HG03354 (cell line): ENCODE results near the gene NWD2.

ENCODE experiments used
- ATAC-seq: cut with Tn5 transposase; IDR thresholded peaks from one replicate; pipeline ENCODE4 v1.9.1; 2021; ENCODE audit warnings: mild to moderate bottlenecking; ENCODE audit not compliant: unreplicated experiment, poor library complexity, severe bottlenecking

NWD2 gene

DNA sequence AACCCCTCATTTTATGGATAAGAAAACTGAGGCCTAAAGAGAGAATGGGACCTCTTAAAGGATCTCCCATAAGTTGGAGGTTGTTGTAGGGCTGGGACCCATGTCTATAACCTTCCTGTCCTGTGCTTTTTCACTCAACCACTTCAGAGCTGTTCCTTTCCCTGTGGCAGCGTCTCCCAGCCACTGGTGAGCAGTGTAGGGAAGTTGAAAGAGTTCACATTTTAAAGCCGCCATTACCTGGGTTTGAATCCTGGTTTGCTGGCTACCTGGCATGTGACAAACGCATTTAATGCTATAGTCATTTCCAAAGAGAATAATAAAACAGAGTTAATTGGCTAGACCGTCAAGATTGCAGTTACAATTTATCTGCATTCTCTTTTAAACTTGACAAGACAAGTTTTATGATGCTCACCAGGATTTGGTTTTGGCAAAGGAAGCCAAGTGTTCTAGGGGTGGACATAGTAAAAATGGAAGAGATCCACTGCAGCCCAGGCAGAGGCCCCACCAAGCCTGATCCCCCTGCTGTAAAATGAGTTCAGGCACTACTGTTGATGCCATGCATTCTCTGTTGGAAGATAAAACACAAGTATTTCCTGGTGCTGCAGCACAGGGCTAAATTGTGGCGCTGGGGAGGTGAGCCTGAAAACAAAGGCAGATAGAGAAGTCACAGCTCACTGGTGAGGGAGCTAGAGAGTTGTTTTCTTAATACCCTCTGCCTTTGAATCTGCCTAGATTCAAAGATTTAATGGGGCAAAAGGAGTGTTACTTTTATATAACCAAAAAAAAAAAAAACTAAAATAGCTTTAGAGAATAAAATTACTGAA, 218.7 kb downstream of the NWD2 start:
- ATAC-seq: no peak

- ATAC-seq: no peak
Observed at GRCh38 chr4:37464373-37465128, 220.0 kb downstream of the NWD2 start.

- no peak for ATAC-seq
Observed at GRCh38 chr4:37465296-37465695, 220.8 kb downstream of the NWD2 start.

- no peak for ATAC-seq
Observed at GRCh38 chr4:37465845-37466244, 221.3 kb downstream of the NWD2 start.

GRCh38 chr4:37467223-37467622, 222.7 kb downstream of the NWD2 start:
- no peak for ATAC-seq

DNA sequence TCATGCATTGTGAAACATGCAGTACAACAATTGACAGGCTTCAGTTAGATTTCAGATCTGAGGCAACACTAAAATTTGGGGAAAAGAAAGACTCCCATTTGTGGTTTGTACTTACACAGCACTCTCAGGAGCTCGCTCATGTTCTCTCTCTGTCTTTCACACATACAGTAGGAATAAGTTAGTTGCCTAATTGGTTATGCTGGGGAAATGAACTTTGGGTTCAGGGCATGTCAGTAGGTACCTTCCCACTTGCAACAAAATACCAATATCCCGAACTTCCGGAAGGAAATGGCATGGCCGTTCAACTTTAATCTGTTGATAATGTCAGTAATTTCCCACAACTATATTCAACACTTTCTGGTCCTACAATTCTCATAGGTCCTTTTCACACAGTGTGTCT, 223.3 kb downstream of the NWD2 start:
- no peak for ATAC-seq

DNA sequence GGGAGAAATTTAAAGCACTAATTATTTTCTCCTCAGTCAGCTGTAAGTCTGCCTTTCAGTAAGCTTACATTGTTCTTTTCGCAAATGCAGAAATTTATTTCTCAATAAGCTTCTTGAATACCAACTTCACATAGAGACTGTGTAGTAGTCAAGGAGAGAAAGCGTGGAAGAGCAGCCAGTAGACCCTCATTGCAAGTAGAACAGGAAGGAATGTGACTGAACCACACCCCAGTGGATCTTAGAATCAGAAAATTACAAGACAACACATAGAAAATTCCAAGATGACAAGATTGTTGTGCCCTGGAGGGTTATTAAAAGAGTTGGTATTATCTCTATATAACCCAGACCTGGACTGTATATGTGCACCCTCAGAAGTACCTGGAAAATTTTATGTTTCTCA, 224.7 kb downstream of the NWD2 start:
- ATAC-seq: no peak

- ATAC-seq: no peak
Observed at GRCh38 chr4:37470245-37470644, 225.7 kb downstream of the NWD2 start.

- no peak for ATAC-seq
Observed at GRCh38 chr4:37471093-37471492, 226.6 kb downstream of the NWD2 start.

DNA sequence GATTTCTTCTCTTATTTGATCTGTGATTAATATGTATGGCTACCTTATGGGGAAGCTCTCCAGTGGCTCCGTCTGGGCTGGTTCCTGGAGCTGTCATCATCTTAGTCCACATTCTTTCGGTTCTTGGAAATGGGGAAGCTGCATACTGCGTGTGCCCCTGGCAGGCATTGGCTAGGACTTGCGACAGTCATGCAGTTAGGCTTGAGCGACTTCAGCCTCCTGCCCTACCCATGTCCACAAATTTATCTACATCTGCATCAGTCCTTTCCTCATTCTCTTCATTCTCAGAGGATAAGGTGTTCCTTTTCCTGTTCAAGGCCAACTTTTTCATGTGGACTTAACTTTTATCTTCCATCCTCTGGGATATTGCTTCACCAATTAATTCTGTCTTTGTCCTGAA, 227.4 kb downstream of the NWD2 start:
- ATAC-seq: no peak

- no peak for ATAC-seq
Observed at GRCh38 chr4:37473807-37474206, 229.3 kb downstream of the NWD2 start.

GRCh38 chr4:37475087-37475486, 230.5 kb downstream of the NWD2 start:
- no peak for ATAC-seq

GRCh38 chr4:37475776-37476175, 231.2 kb downstream of the NWD2 start:
- no peak for ATAC-seq

GRCh38 chr4:37476256-37476655, 231.7 kb downstream of the NWD2 start:
- ATAC-seq: no peak

- ATAC-seq: no peak
Observed at GRCh38 chr4:37476691-37477090, 232.1 kb downstream of the NWD2 start.

- no peak for ATAC-seq
Observed at GRCh38 chr4:37477126-37477525, 232.6 kb downstream of the NWD2 start.

- no peak for ATAC-seq
Observed at GRCh38 chr4:37478151-37478550, 233.6 kb downstream of the NWD2 start.

DNA sequence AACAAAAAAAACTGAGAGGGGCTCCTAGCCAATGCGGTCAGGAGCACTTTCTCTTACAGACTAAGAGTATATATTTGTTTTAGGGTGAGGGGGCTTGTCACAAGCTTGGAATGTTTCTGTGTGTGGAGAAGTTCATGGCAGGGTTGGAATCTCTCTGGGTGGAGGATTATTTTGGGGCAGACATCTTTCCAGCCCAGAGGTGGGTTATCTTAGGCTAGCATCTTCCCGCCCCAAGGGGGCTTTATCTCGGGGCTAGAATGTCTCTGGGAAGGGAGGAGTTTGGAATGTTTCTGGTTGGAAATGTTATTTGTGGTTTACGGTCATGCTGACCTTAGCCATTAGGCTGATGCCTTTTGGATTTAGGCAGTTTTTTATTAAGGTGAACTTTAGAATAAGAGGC, 236.0 kb downstream of the NWD2 start:
- no peak for ATAC-seq

GRCh38 chr4:37481547-37482122, 237.1 kb downstream of the NWD2 start:
- no peak for ATAC-seq

DNA sequence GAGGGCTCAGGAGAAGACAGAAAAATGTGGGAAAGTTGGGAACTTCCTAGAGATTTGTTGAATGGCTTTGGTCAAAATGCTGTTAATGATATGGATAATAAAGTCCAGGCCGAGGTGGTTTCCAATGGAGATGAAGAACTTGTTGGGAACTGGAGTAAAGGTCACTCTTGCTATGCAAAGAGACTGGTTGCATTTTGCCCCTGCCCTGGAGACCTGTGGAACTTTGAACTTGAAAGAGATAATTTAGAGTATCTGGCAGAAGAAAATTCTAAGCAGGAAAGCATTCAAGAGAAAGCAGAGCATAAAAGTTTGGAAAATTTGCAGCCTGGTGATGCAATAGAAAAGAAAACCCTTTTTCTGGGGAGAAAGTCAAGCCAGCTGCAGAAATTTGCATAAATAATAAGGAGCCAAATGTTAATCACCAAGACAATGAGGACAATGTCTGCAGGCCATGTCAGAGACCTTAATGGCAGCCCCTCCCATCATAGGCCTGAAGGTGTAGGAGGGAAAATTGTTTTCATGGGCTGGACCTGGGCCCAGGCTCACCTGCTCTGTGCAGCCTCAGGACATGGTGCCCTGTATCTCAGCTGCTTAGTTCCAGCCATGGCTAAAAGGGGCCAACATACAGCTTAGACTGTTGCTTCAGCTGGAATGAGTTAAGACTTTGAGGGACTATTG, 237.8 kb downstream of the NWD2 start:
- no peak for ATAC-seq
